ENCODE data around the gene BRF1.

BRF1 gene

DNA sequence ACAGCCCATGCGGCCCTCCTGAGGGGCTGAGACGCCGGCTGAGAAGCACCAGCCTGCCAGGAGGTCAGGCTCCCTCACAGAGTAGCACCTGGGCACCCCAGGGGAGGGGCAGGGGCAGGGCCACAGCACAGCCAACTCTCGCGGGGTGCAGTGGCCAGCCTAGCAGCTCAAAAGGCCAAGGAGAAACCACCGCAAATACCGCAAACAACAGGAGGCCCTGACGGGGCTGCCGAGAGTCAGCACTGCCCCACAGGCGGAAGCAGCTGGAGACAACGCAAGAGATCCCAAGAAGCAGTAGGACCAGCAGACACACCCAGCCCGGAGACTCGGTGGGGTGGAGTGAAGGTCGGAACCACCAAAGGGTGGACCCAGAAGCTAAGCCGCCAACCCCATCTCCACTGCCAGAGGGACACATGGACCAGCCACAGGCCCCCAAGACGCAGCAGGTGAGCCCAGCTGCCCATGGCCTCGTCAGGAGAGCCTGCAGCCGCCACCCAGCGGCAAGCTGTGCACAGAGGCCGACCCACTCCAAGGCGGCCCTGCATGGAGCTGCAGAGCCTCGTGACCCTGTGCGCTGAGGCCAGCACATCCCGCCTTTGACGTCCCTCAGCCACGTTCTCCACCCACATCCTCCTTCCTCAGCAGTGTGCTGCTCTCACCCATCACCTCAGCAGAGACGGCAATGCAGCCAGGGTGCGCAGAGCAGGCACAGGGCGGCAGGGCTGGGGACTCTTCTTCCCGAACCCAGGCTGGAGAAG, 84.1 kb downstream of the BRF1 start:
- TF ChIP-seq, protein P1, sequence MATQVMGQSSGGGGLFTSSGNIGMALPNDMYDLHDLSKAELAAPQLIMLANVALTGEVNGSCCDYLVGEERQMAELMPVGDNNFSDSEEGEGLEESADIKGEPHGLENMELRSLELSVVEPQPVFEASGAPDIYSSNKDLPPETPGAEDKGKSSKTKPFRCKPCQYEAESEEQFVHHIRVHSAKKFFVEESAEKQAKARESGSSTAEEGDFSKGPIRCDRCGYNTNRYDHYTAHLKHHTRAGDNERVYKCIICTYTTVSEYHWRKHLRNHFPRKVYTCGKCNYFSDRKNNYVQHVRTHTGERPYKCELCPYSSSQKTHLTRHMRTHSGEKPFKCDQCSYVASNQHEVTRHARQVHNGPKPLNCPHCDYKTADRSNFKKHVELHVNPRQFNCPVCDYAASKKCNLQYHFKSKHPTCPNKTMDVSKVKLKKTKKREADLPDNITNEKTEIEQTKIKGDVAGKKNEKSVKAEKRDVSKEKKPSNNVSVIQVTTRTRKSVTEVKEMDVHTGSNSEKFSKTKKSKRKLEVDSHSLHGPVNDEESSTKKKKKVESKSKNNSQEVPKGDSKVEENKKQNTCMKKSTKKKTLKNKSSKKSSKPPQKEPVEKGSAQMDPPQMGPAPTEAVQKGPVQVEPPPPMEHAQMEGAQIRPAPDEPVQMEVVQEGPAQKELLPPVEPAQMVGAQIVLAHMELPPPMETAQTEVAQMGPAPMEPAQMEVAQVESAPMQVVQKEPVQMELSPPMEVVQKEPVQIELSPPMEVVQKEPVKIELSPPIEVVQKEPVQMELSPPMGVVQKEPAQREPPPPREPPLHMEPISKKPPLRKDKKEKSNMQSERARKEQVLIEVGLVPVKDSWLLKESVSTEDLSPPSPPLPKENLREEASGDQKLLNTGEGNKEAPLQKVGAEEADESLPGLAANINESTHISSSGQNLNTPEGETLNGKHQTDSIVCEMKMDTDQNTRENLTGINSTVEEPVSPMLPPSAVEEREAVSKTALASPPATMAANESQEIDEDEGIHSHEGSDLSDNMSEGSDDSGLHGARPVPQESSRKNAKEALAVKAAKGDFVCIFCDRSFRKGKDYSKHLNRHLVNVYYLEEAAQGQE (IDR thresholded peaks at IDR 0.05; ENCODE audit: low read depth), result no peak
- TF ChIP-seq FOXM1 (IDR thresholded peaks at IDR 0.05; ENCODE audit: borderline replicate concordance, low read depth) (no peak), ZBTB7A (IDR thresholded peaks at IDR 0.05; ENCODE audit: low read depth) (no peak), TAF1 (IDR thresholded peaks at IDR 0.05; ENCODE audit: low read depth) (no peak), RAD21 (IDR thresholded peaks at IDR 0.05; ENCODE audit: low read depth) (no peak), TEAD4 (IDR thresholded peaks at IDR 0.05) (no peak), YY1 (IDR thresholded peaks at IDR 0.05; ENCODE audit: low read depth) (no peak)
- TF ChIP-seq, protein P2, sequence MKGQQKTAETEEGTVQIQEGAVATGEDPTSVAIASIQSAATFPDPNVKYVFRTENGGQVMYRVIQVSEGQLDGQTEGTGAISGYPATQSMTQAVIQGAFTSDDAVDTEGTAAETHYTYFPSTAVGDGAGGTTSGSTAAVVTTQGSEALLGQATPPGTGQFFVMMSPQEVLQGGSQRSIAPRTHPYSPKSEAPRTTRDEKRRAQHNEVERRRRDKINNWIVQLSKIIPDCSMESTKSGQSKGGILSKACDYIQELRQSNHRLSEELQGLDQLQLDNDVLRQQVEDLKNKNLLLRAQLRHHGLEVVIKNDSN (IDR thresholded peaks at IDR 0.05), result no peak
- TF ChIP-seq, protein P3, sequence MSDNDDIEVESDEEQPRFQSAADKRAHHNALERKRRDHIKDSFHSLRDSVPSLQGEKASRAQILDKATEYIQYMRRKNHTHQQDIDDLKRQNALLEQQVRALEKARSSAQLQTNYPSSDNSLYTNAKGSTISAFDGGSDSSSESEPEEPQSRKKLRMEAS (IDR thresholded peaks at IDR 0.05), result no peak

DNA sequence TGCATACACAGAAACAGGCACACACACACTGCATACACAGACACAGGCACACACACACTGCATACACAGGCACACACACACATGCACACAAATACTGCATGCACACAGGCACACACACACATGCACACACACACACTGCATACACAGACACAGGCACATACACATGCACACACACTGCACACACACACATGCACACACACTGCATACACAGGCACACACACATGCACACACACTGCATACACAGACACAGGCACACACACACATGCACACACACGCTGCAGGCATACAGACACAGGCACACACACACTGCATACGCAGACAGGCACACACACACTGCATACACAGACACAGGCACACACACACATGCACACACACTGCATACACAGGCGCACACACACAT, 85.2 kb downstream of the BRF1 start:
- TF ChIP-seq CREB1 (IDR thresholded peaks at IDR 0.05; ENCODE audit: low read depth), result no peak
- TF ChIP-seq, protein P1 (IDR thresholded peaks at IDR 0.05; ENCODE audit: low read depth), result no peak
- no peak for TF ChIP-seq EP300 (IDR thresholded peaks at IDR 0.05; ENCODE audit: borderline replicate concordance)
- TF ChIP-seq ZBTB7A (IDR thresholded peaks at IDR 0.05; ENCODE audit: low read depth), result no peak
- no peak for TF ChIP-seq TAF1 (IDR thresholded peaks at IDR 0.05; ENCODE audit: low read depth)
- TF ChIP-seq CEBPB (IDR thresholded peaks at IDR 0.05), result no peak
- no peak for TF ChIP-seq NFIC (IDR thresholded peaks at IDR 0.05)
- no peak for TF ChIP-seq FOXM1 (IDR thresholded peaks at IDR 0.05; ENCODE audit: borderline replicate concordance, low read depth)
- TF ChIP-seq, protein P3 (IDR thresholded peaks at IDR 0.05), result no peak
- TF ChIP-seq RAD21 (IDR thresholded peaks at IDR 0.05; ENCODE audit: low read depth), result no peak
- TF ChIP-seq TEAD4 (IDR thresholded peaks at IDR 0.05), result no peak
- no peak for TF ChIP-seq EGR1 (IDR thresholded peaks at IDR 0.05)
- no peak for TF ChIP-seq YY1 (IDR thresholded peaks at IDR 0.05; ENCODE audit: low read depth)
- no peak for TF ChIP-seq TCF12 (IDR thresholded peaks at IDR 0.05; ENCODE audit: low read depth)

DNA sequence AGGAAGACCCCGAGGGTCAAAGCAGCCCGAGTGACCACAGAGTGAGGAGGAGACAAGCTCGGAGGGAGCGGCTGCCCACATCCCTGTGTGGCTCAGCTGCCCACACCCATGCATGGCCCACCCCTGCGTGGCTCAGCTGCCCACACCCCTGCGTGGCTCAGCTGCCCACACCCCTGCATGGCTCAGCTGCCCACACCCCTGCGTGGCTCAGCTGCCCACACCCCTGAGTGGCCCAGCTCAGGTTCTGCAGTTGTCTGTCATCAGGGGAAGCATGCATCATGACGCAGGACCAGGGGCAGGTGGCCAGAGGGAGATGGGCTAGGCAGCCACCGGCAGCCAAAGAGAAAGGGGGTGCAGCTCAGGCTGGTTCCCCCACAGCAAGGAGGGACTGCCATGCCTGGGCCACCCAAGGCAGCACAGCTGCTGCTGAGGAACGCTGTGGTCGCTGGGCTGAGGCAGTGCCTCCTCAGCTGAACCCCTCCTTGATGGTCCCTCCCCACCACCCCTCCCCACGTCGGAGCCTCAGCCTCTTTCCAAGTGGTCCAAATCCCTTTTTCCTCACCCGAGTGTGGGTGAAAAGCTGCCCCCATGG, 86.4 kb downstream of the BRF1 start:
- TF ChIP-seq TCF12 (IDR thresholded peaks at IDR 0.05; ENCODE audit: low read depth), result no peak
- TF ChIP-seq, protein P3 (IDR thresholded peaks at IDR 0.05), result no peak
- no peak for TF ChIP-seq EGR1 (IDR thresholded peaks at IDR 0.05)
- TF ChIP-seq, protein P2 (IDR thresholded peaks at IDR 0.05), result no peak
- no peak for TF ChIP-seq NFIC (IDR thresholded peaks at IDR 0.05)
- TF ChIP-seq RAD21 (IDR thresholded peaks at IDR 0.05; ENCODE audit: low read depth), result no peak

DNA sequence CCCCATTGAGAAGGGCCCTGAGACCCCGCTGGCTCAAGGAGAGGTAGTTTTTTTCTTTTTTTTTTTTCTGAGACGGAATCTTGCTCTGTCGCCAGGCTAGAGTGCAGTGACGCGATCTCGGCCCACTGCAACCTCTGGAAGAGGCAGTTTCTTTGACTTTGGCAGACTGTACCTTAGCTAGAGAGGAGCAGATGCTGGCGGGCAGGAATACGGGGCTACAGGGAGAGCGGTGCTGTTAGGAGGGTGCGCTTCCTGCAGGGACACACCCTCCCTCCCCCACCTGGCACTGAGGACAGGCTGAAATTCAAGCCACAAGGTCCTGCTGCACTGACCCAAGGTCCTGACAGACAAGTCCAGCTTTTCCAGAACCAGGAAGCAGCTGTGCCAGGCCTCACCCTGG, 87.4 kb downstream of the BRF1 start:
- TF ChIP-seq TEAD4 (IDR thresholded peaks at IDR 0.05) (no peak), CEBPB (IDR thresholded peaks at IDR 0.05) (no peak), TAF1 (IDR thresholded peaks at IDR 0.05; ENCODE audit: low read depth) (no peak), NFIC (IDR thresholded peaks at IDR 0.05) (no peak), RAD21 (IDR thresholded peaks at IDR 0.05; ENCODE audit: low read depth) (no peak), ZBTB7A (IDR thresholded peaks at IDR 0.05; ENCODE audit: low read depth) (no peak), EP300 (IDR thresholded peaks at IDR 0.05; ENCODE audit: borderline replicate concordance) (no peak), TCF12 (IDR thresholded peaks at IDR 0.05; ENCODE audit: low read depth) (no peak), FOXM1 (IDR thresholded peaks at IDR 0.05; ENCODE audit: borderline replicate concordance, low read depth) (no peak), EGR1 (IDR thresholded peaks at IDR 0.05) (no peak)
- TF ChIP-seq, protein P2 (IDR thresholded peaks at IDR 0.05), result no peak
- TF ChIP-seq, protein P3 (IDR thresholded peaks at IDR 0.05), result no peak

Measured in Ishikawa (cell line).